K562 (cell line): Measurements from ENCODE around the gene CD276. TPM values are rescaled to one million over a fixed set of nuclear protein-coding genes. Genes with fewer than 3 reads are reported as not detected.
A peak's percentile ranks its signal among the peaks of the same experiment; 100 is the strongest.

Source experiments
- ARID3A ChIP-seq: IDR thresholded peaks from 2 replicates; pipeline ENCODE4 v1.6.1; 2012; ENCODE audit warnings: low read depth, low read length, improper control_type of control experiment, borderline replicate concordance
- CC2D1A ChIP-seq: fragments of 450-650 bp; IDR thresholded peaks from 2 replicates; pipeline ENCODE4 v1.6.1; 2017; ENCODE audit warnings: mild to moderate bottlenecking
- RAD21 ChIP-seq, 2 experiments: fragments of 250-450 bp in 1 of 2; fragments of 450-650 bp in 1 of 2; sonication (Bioruptor Pico) in 1 of 2; formaldehyde crosslinking in 1 of 2; IDR thresholded peaks in 1 of 2; conservative IDR thresholded peaks in 1 of 2; 2 replicates each; pipeline versions ENCODE4 v1.4.0 to v1.8.0; 2020 to 2022; ENCODE audit warnings: mild to moderate bottlenecking in 2 of 2, moderate library complexity in 1 of 2
- REST ChIP-seq, 2 experiments: fragments of 450-650 bp; formaldehyde crosslinking in 1 of 2; IDR thresholded peaks; 2 replicates each; pipeline versions ENCODE4 v1.4.0 to v1.6.1; 2014 to 2020; ENCODE audit warnings: mild to moderate bottlenecking in 2 of 2, borderline replicate concordance in 1 of 2, low read depth in 1 of 2
- SMC3 ChIP-seq: conservative IDR thresholded peaks from 2 replicates; pipeline ENCODE4 v1.6.1; 2011; ENCODE audit warnings: low read depth, low read length, improper control_type of control experiment; ENCODE audit not compliant: insufficient read depth
- STAG1 ChIP-seq: sonication (generic); formaldehyde crosslinking; IDR thresholded peaks from 2 replicates; pipeline ENCODE4 v1.5.0; 2020; ENCODE audit warnings: missing genetic modification reagents, borderline replicate concordance
- TRIM28 ChIP-seq: fragments of 450-650 bp; IDR thresholded peaks from 2 replicates; pipeline ENCODE4 v1.6.1; 2017
- VEZF1 ChIP-seq: fragments of 200-800 bp; sonication (Bioruptor generic); IDR thresholded peaks from 2 replicates; pipeline ENCODE4 v1.6.1; 2017; ENCODE audit warnings: missing genetic modification characterization, missing compliant biosample characterization
- ZNF263 ChIP-seq: sonication (generic); formaldehyde crosslinking; IDR thresholded peaks from 2 replicates; pipeline ENCODE4 v1.8.0; 2022; ENCODE audit warnings: mild to moderate bottlenecking, missing genetic modification reagents, borderline replicate concordance
- ZNF280B ChIP-seq: fragments of 250-450 bp; sonication (Bioruptor Pico); IDR thresholded peaks from 2 replicates; pipeline ENCODE4 v1.5.1; 2021; ENCODE audit warnings: mild to moderate bottlenecking
- ZNF785 ChIP-seq: fragments of 250-450 bp; sonication (Bioruptor Pico); IDR thresholded peaks from 2 replicates; pipeline ENCODE4 v1.4.0; 2020; ENCODE audit warnings: mild to moderate bottlenecking
- polyA plus RNA-seq, 8 experiments: library from polyadenylated mRNA; depleted of rRNA in 4 of 8; stranded (reverse) in 5 of 8; unstranded in 3 of 8; fragments of >200 nt; fragmentation: Nextera tagmentation in 2 of 8; fragmentation: Illumina TruSeq in 1 of 8; extraction: Ambion mirVana in 2 of 8; extraction: Trizol in 1 of 8; gene quantifications; 2 replicates each; pipeline versions ENCODE4 v1.2.1 to v1.2.3, GENCODE V29; 2011 to 2014; ENCODE audit warnings: inconsistent platforms in 1 of 8, missing spikeins in 1 of 8
- total RNA-seq, 7 experiments: library from RNA; depleted of rRNA in 6 of 7; stranded (reverse); fragments of >200 nt in 6 of 7; fragmentation: Illumina TruSeq in 2 of 7; extraction: Trizol in 2 of 7; gene quantifications; 2 replicates each; pipeline versions ENCODE4 v1.2.1 to v1.2.3, GENCODE V29; 2011 to 2021; ENCODE audit warnings: low replicate concordance in 1 of 7

Gene CD276
- total and polyA plus RNA-seq, 9 of the 15 experiments (the other 6 are each of a cell fraction or from before 2014, with no cell fraction given) = 0.11 to 3.6 (median 2.3) TPM

- peak; percentile 84 for TF ChIP-seq REST (IDR thresholded peaks at IDR 0.05; ENCODE audit: borderline replicate concordance)
- TF ChIP-seq REST (CRISPR knock-in tag; IDR thresholded peaks at IDR 0.05; ENCODE audit: low read depth) = no peak
- TF ChIP-seq ZNF280B (CRISPR knock-in tag) = no peak
- no peak for TF ChIP-seq ARID3A
- peak; percentile 19 for TF ChIP-seq ZNF263 (CRISPR knock-in tag)
- no peak for TF ChIP-seq TRIM28
- TF ChIP-seq SMC3 = peak; percentile 94
- peak; percentile 91 to 94 for TF ChIP-seq RAD21 (CRISPR knock-in tag; conservative IDR thresholded peaks at IDR 0.05 in 1 of 2, IDR thresholded peaks at IDR 0.05 in 1 of 2)
- TF ChIP-seq ZNF785 (CRISPR knock-in tag) = no peak
- peak; percentile 65; the same call in 1 of the 2 replicates for TF ChIP-seq CC2D1A
- TF ChIP-seq VEZF1 (CRISPR knock-in tag) = peak; percentile 23; the same call in 1 of the 2 replicates
- peak; percentile 64; the same call in 1 of the 2 replicates for TF ChIP-seq STAG1 (CRISPR knock-in tag)
These were observed 16.1 kb downstream of the CD276 start (continued) for GRCh38 chr15:73700041-73700842.
